ENCODE results near the gene PGA3. TPM values are rescaled to one million over a fixed set of nuclear protein-coding genes. Genes with fewer than 3 reads are reported as not detected.

The PGA3 gene
- total RNA-seq, 6 experiments from 2014 or later: 0.21 to 0.37 (median 0.24) TPM; not detected in 1

DNA sequence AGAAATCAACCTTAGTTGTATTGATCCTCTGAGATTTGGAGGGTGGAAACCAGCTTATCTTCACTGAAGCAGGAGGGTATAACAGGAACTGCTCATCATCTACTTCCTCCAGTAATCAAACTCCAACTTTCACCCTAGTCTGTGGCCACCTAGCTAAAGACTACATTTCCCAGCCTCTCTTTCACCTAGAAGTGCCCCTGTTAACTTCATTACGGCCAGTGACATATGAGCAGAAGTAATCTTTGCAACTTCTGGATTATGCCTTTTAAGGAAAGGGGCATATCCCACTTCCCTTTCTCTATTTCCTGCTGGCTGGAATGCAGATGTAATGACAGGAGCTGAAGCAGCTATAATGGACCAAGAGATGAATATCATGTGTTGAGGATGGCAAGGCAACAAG is 34.5 kb upstream of the PGA3 start:
- peaks cover 29% of the 10 kb centered on the region for H3K27me3 Mint-ChIP-seq (ENCODE audit: insufficient read depth)
- TF ChIP-seq, protein P1, sequence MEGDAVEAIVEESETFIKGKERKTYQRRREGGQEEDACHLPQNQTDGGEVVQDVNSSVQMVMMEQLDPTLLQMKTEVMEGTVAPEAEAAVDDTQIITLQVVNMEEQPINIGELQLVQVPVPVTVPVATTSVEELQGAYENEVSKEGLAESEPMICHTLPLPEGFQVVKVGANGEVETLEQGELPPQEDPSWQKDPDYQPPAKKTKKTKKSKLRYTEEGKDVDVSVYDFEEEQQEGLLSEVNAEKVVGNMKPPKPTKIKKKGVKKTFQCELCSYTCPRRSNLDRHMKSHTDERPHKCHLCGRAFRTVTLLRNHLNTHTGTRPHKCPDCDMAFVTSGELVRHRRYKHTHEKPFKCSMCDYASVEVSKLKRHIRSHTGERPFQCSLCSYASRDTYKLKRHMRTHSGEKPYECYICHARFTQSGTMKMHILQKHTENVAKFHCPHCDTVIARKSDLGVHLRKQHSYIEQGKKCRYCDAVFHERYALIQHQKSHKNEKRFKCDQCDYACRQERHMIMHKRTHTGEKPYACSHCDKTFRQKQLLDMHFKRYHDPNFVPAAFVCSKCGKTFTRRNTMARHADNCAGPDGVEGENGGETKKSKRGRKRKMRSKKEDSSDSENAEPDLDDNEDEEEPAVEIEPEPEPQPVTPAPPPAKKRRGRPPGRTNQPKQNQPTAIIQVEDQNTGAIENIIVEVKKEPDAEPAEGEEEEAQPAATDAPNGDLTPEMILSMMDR (IDR thresholded peaks at IDR 0.05): no peak
- no peaks in the 10 kb centered on the region for H3K36me3 Mint-ChIP-seq (ENCODE audit: low read depth)
- H3K4me3 Mint-ChIP-seq: no peak overlapping the region
- H3K27ac Mint-ChIP-seq: no peak overlapping the region
- H3K4me1 Mint-ChIP-seq (ENCODE audit: low read depth): no peaks in the 10 kb centered on the region
- no peak for DNase-seq
- no peaks in the 10 kb centered on the region for H3K9me3 Mint-ChIP-seq

DNA sequence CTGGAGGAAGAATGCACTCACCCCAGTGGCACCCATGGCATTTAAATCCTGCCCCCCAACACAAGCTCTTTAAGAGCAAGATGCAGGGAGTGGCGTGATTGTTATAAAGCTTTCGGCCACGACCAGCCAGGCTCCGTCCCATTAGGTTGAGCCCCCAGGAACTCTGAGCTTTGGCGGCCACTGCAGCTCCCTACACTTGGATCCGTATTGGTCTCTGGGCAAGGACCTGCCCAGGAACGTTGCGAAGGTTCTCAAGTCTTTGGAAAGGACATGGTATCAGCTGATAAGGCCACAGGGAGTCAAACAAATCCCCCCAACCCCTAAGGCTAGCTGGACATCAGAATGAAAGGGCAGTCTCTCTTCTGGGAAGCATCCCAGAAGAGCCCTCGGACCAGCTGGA is 32.7 kb upstream of the PGA3 start:
- H3K4me1 Mint-ChIP-seq (ENCODE audit: low read depth): no peaks in the 10 kb centered on the region
- H3K27me3 Mint-ChIP-seq (ENCODE audit: insufficient read depth): peaks cover 36% of the 10 kb centered on the region
- no peaks in the 10 kb centered on the region for H3K9me3 Mint-ChIP-seq
- H3K27ac Mint-ChIP-seq: no peak overlapping the region
- no peak overlapping the region for H3K4me3 Mint-ChIP-seq
- TF ChIP-seq, protein P1 (IDR thresholded peaks at IDR 0.05): no peak
- DNase-seq: no peak
- no peaks in the 10 kb centered on the region for H3K36me3 Mint-ChIP-seq (ENCODE audit: low read depth)

DNA sequence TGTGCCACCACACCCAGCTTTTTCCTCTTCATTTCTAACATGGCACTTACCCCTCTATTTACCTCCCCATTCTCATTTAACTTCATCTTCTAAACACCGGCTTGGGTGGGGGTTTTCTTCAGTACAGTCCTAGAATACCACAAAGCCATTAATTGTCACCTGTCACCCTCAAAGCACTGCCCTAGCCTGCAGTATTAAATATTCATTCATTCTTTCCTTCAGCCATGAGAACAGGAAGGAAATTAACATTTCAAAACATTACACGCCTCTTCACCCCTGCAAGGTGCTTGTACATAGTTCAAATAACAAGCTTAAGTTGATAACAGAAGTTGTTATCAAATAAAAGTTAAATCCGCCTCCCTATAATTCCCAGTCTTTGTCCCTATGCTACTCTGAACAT is 31.4 kb upstream of the PGA3 start:
- no peak overlapping the region for H3K4me3 Mint-ChIP-seq
- H3K27ac Mint-ChIP-seq: no peak overlapping the region
- TF ChIP-seq, protein P1 (IDR thresholded peaks at IDR 0.05): no peak
- H3K36me3 Mint-ChIP-seq (ENCODE audit: low read depth): no peaks in the 10 kb centered on the region
- H3K27me3 Mint-ChIP-seq (ENCODE audit: insufficient read depth): peaks cover 45% of the 10 kb centered on the region
- H3K9me3 Mint-ChIP-seq: no peaks in the 10 kb centered on the region
- no peak for DNase-seq
- H3K4me1 Mint-ChIP-seq (ENCODE audit: low read depth): no peaks in the 10 kb centered on the region

DNA sequence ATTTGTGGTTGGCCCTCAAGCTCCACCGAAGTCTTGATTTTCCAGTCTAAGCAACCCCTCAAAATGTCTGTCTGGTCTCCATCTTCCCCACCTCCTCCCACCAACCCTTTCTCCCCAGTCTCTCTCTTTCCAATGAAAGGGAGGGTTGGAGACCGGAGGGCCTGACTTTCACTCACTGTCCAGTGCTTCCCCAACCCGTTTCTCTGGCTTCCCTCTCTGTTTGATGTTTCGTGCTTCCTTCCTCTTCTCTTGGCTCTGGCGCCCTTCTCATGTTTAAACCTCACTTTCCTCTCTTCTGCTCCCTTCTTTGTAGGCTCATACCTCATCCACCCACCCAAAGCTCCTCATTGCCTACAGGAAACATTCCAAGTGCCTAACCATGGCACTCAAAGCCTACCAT is 31.0 kb upstream of the PGA3 start:
- no peak overlapping the region for H3K27ac Mint-ChIP-seq
- peaks cover 47% of the 10 kb centered on the region for H3K27me3 Mint-ChIP-seq (ENCODE audit: insufficient read depth)

DNA sequence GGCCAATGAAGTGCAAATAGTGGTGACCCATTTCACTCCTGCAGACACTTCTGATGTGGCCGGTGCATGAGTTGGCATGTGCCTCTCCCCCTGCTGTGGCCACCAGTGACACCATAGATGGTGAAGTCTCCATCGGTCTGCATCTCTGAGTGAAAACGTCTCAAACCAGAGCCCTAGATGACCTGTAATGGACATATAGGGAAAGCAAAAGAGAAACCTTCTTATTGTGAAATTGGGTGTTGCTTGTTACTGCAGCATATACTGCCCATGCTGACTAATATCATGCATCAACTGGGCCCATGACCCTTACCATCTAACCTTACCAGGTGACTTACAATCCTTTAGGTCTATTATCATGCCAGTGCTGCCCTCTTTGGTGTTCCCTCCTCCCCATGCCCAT is 30.4 kb upstream of the PGA3 start:
- Mint-ChIP-seq H3K4me1 (ENCODE audit: low read depth) (no peaks in the 10 kb centered on the region), H3K4me3 (no peak overlapping the region), H3K9me3 (no peaks in the 10 kb centered on the region), H3K36me3 (ENCODE audit: low read depth) (no peaks in the 10 kb centered on the region), H3K27ac (no peak overlapping the region), H3K27me3 (ENCODE audit: insufficient read depth) (peaks cover 50% of the 10 kb centered on the region)
- TF ChIP-seq, protein P1 (IDR thresholded peaks at IDR 0.05): no peak
- DNase-seq: no peak

More for the DNA sequence above, 31.0 kb upstream of the PGA3 start:
- no peaks in the 10 kb centered on the region for H3K9me3 Mint-ChIP-seq
- no peaks in the 10 kb centered on the region for H3K4me1 Mint-ChIP-seq (ENCODE audit: low read depth)
- TF ChIP-seq, protein P1 (IDR thresholded peaks at IDR 0.05): no peak
- H3K36me3 Mint-ChIP-seq (ENCODE audit: low read depth): no peaks in the 10 kb centered on the region
- DNase-seq: no peak
- no peak overlapping the region for H3K4me3 Mint-ChIP-seq

DNA sequence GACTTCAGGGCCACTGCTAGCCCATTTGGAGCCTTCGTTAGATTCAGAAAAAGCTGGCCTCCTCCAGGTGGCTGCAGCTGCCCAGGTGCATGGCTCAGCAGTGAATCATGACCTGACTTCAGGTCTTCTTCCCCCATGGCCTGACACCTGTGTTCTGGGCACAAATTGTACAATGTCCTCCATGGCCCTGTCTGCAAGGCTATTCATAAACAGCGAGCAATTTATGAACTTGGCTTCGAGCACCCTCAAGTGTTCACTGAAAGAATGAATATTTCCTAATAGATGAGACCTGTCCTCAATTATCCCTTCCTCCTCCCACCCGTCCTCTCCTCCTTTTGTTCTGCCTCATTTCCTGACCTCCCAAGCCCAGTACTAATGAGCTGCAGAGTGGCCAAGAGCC is 29.9 kb upstream of the PGA3 start:
- Mint-ChIP-seq H3K4me1 (ENCODE audit: low read depth) (no peaks in the 10 kb centered on the region), H3K27ac (no peak overlapping the region), H3K27me3 (ENCODE audit: insufficient read depth) (peaks cover 53% of the 10 kb centered on the region), H3K9me3 (no peaks in the 10 kb centered on the region), H3K4me3 (no peak overlapping the region), H3K36me3 (ENCODE audit: low read depth) (no peaks in the 10 kb centered on the region)
- peak; percentile 39 for DNase-seq
- TF ChIP-seq, protein P1 (IDR thresholded peaks at IDR 0.05): peak; percentile 62

Data from HFFc6 (cell line).